ENCODE results near the gene HAT1.

DNA sequence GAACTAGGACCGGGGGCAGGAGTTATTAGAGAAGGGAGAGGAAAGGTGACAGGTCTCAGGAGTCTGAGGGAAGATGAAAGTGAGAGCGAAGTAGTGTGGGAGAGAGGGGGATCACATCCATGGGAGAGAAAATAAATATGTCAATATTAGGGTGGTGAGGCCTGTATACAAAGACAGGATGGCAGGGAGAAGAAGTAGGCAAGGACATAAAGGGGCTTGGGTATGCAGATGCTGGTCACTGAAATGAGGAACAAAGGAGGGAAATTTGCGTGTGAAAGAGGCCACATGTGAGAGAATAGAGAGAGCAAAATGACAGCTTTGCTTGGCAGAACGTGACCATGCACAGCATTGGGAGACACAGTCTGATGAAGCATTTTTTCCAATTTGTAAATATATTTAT, 91.1 kb downstream of the HAT1 start:
- TF ChIP-seq, protein P1, sequence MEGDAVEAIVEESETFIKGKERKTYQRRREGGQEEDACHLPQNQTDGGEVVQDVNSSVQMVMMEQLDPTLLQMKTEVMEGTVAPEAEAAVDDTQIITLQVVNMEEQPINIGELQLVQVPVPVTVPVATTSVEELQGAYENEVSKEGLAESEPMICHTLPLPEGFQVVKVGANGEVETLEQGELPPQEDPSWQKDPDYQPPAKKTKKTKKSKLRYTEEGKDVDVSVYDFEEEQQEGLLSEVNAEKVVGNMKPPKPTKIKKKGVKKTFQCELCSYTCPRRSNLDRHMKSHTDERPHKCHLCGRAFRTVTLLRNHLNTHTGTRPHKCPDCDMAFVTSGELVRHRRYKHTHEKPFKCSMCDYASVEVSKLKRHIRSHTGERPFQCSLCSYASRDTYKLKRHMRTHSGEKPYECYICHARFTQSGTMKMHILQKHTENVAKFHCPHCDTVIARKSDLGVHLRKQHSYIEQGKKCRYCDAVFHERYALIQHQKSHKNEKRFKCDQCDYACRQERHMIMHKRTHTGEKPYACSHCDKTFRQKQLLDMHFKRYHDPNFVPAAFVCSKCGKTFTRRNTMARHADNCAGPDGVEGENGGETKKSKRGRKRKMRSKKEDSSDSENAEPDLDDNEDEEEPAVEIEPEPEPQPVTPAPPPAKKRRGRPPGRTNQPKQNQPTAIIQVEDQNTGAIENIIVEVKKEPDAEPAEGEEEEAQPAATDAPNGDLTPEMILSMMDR (IDR thresholded peaks at IDR 0.05; ENCODE audit: low read depth, low read length), result no peak
- TF ChIP-seq, protein P2, sequence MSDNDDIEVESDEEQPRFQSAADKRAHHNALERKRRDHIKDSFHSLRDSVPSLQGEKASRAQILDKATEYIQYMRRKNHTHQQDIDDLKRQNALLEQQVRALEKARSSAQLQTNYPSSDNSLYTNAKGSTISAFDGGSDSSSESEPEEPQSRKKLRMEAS (IDR thresholded peaks at IDR 0.05; ENCODE audit: low read depth, low read length), result peak; percentile 83
- TF ChIP-seq POLR2A (IDR thresholded peaks at IDR 0.05; ENCODE audit: extremely low read depth, insufficient read length), result no peak
